Heart right ventricle (tissue), 16 donors: ENCODE measurements around the gene ELMO1. TPM values are rescaled to one million over a fixed set of nuclear protein-coding genes. Genes with fewer than 3 reads are reported as not detected.
A peak's percentile ranks its signal among the peaks of the same experiment; 100 is the strongest.

Experiments used
- ATAC-seq, 8 donors: fragments of 200-7000 bp; cut with Tn5 transposase; one replicate each; pipeline ENCODE4 v1.9.1; 2020; ENCODE audit warnings: mild to moderate bottlenecking in 8 of 8, moderate library complexity in 8 of 8, moderate number of reproducible peaks in 1 of 8
- DNase-seq, 2 donors: peaks; one replicate each; pipeline ENCODE4 v3.0.0-alpha.2; 2020
- H3K27ac ChIP-seq, 10 donors: fragments of 200-600 bp; sonication (generic) in 2 of 10; one replicate each; pipeline versions ENCODE4 v1.5.0 to v1.8.0; 2020 to 2022; ENCODE audit warnings: mild to moderate bottlenecking in 3 of 10
- H3K27me3 ChIP-seq, 7 donors: fragments of 200-600 bp; one replicate each; pipeline ENCODE4 v1.8.0; 2021 to 2022; ENCODE audit warnings: mild to moderate bottlenecking in 2 of 7
- H3K36me3 ChIP-seq, 9 donors: fragments of 200-600 bp; sonication (generic) in 1 of 9; one replicate each; pipeline versions ENCODE4 v1.5.0 to v1.8.0; 2020 to 2022; ENCODE audit warnings: mild to moderate bottlenecking in 2 of 9
- H3K4me1 ChIP-seq, 9 donors: fragments of 200-600 bp; sonication (generic) in 1 of 9; one replicate each; pipeline versions ENCODE4 v1.5.0 to v1.8.0; 2020 to 2022; ENCODE audit warnings: mild to moderate bottlenecking in 4 of 9
- H3K4me3 ChIP-seq, 10 donors: fragments of 200-600 bp; sonication (generic) in 2 of 10; one replicate each; pipeline versions ENCODE4 v1.5.0 to v1.8.0; 2020 to 2022; ENCODE audit warnings: mild to moderate bottlenecking in 7 of 10, moderate library complexity in 2 of 10
- H3K9me3 ChIP-seq, 11 donors: fragments of 200-600 bp in 10 of 11; sonication (generic) in 2 of 11; one replicate each; pipeline versions ENCODE4 v1.5.0 to v1.8.0; 2013 to 2022; ENCODE audit warnings: mild to moderate bottlenecking in 2 of 11, control low read depth in 1 of 11, moderate library complexity in 1 of 11
- WGBS, 2 donors: extraction: QIAGEN DNeasy Blood & Tissue Kit; methylation state at CpG; one replicate each; pipeline ENCODE4 v1.1.7; 2013; ENCODE audit warnings: inconsistent platforms in 1 of 2; 5-methylcytosine and 5-hydroxymethylcytosine counted together
- intact Hi-C, 10 donors: fragments of 100-400 bp; cut with DNase I; formaldehyde crosslinking; loops; one replicate each; pipeline versions ENCODE4 v1.11.1 to v1.14.2; 2022
- polyA plus RNA-seq, 2 donors: library from polyadenylated mRNA; stranded (reverse); fragments of 200-250 nt; gene quantifications; one replicate each; pipeline ENCODE4 v1.2.3, GENCODE V29; 2013
- total RNA-seq, 10 donors: library from RNA; stranded (reverse); fragmentation: NEBNext Ultra II Directional in 3 of 10; extraction: Animal tissue kit (Norgen Biotek cat#: 25700) in 3 of 10; gene quantifications; one replicate each; pipeline versions ENCODE4 v1.2.1 to v1.2.4, GENCODE V29; 2021 to 2023
- TF ChIP-seq, protein P1 (sequence below), 9 donors: fragments of 200-600 bp; sonication (generic) in 2 of 9; IDR thresholded peaks; one replicate each; pipeline versions ENCODE4 v1.5.0 to v1.8.0; 2021 to 2022; ENCODE audit warnings: antibody characterized with exemption in 9 of 9, mild to moderate bottlenecking in 5 of 9, moderate library complexity in 1 of 9
- donor health status: Arrhythmogenic right ventricular cardiomyopathy.
- donor health status: ischemic (EF 13 %, LVEDD 7.1; RV severe dilation, severe dysfunction).
- donor health status: healthy with polysubstance abuse.
- donor health status: DM: no; HTN: yes; CAD: no.
- donor health status: DM: no; HTN: no; CAD: no.
- donor health status: ischemic (EF 25% LVEDD 6.9; RV normal size, moderate dysfunction).
- donor health status: ischemic (EF 25% LVEDD 5.7; RV mildly dilated, moderate dysfunction).
- donor health status: healthy.
- donor health status: DM: yes; HTN: yes; CAD: no.
- donor health status: Ischemic cardiomyopathy.
- donor health status: ischemic (EF 35%, LVEDD 5.7; RV mildly dilated, moderate dysfunction).
- donor health status: nonischemic (EF 11% LVEDD 7.7; RV severe dilation, severe dysfunction).
- donor health status: DM: yes; HTN: yes; CAD: no.
- donor health status: PGD.
- donor health status: ischemic (EF 29% LVEDD 5.4; RV normal size, mild dysfunction).
- donor health status: nonischemic (EF 23%, LVEDD 6.1; RV moderate dilation, normal function).

The ELMO1 gene
- total and polyA plus RNA-seq, 12 donors: 8.5 to 18.0 (median 13.9) TPM

DNA sequence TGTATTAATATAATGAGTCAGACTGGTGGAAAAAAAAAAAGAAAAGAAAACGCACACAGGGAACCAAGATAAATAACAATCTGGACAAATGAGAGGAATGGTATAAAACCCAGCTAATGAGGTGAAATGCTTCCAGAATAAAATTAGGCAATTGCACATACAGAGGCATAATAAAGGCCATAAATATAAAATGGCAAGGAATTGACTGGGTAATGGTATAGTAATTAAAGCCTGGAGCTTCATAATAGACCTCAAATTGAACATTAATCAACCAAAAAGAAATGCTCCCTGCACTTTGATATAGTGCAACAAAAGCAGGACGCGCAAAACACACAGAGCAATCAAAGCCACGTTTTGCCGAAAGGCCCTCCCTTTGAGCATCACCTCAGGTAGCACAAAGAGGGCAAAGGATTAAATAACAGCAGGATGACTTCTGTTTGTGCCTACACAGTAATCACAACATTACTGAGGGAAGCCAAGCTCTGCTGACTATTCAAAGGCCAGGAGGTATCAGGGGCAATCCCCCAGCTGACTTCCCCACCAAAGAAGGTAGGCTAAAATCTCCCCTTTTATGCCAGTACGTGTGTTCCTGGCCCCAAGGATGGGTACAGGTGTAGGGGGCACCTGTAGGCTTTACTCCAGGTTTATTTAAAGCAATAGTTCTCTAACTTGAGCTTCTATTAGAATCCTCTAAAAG lies 343.7 kb downstream of the ELMO1 start:
- Histone ChIP-seq H3K4me1 (peaks cover 2 to 26% (median 12%) of the 10 kb centered on the region in 9 donors), H3K36me3 (no peaks in the 10 kb centered on the region), H3K27ac (no peak overlapping the region), H3K4me3 (no peak overlapping the region), H3K27me3 (no peaks in the 10 kb centered on the region), H3K9me3 (no peaks in the 10 kb centered on the region)
- no peak for ATAC-seq
- WGBS, 2 donors: 69 to 70% methylated on average over 6 of the region's 6 CpGs
- TF ChIP-seq, protein P1, sequence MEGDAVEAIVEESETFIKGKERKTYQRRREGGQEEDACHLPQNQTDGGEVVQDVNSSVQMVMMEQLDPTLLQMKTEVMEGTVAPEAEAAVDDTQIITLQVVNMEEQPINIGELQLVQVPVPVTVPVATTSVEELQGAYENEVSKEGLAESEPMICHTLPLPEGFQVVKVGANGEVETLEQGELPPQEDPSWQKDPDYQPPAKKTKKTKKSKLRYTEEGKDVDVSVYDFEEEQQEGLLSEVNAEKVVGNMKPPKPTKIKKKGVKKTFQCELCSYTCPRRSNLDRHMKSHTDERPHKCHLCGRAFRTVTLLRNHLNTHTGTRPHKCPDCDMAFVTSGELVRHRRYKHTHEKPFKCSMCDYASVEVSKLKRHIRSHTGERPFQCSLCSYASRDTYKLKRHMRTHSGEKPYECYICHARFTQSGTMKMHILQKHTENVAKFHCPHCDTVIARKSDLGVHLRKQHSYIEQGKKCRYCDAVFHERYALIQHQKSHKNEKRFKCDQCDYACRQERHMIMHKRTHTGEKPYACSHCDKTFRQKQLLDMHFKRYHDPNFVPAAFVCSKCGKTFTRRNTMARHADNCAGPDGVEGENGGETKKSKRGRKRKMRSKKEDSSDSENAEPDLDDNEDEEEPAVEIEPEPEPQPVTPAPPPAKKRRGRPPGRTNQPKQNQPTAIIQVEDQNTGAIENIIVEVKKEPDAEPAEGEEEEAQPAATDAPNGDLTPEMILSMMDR (IDR thresholded peaks at IDR 0.05): no peak
- intact Hi-C loops: no loop called here
- DNase-seq: no peak

DNA sequence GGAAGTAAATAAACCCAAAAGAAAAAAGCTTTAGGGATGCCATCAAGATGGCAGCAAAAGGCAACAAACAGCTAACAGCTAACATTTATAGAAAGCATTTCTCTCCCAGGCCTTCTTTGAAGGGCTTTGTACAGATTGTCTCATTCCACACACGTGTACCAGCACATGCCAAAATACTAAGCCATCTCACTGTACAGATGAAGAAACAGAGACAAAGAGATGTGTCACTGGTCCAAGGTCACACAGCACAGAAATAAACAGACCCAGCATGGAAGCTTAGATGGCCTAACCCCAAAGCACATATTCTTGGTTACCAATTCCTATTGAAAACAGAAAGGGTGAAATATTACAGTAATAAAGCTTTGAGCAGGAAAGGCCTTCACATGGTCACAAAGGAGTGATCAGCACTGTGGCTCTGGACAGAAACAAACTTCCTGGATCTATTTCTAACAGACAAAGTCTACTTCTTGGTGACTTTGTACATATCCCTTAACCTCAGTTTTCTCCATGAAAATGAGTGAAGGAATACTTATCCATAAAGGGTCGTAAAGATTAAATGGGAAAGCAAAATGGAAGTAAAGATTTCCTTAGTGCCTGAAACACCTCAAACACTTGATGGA lies 346.0 kb downstream of the ELMO1 start:
- Histone ChIP-seq H3K36me3 (no peaks in the 10 kb centered on the region), H3K4me1 (peaks cover 2 to 19% (median 12%) of the 10 kb centered on the region in 9 donors), H3K4me3 (no peak overlapping the region), H3K27me3 (no peaks in the 10 kb centered on the region), H3K27ac (no peak overlapping the region), H3K9me3 (no peaks in the 10 kb centered on the region)
- TF ChIP-seq, protein P1 (IDR thresholded peaks at IDR 0.05): no peak
- intact Hi-C loops: no loop called here
- DNase-seq (no peak), ATAC-seq (no peak)
- WGBS, 2 donors: 92 to 94% methylated on average over 2 of the region's 2 CpGs

DNA sequence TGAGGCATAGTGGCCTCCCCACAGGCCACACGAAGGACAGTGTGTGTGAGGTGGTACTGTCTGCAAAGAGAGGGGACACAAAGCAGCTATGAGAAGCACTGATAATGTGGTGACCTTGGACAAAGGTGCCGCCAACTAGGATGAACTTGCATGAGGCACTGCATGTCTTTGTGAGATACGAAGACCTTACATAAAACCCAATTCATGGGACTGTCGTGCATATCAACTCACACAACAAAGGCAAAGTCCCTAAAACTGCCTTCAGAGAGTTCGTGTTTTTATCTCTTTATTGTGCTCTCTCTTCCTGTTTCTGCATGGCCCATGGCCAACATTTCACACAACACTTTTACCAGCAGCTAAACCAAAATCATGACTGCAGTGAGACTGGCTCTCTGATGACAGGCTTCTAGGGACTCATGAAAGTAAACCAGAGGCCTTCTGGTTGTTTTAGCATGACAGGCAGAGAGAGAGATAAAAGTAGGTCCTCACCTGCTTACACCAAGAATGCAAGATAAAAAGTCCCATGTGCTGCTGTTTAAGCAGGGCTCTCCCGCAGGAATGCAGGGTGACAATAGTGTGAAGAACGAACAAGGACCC lies 347.8 kb downstream of the ELMO1 start:
- Histone ChIP-seq H3K27me3 (no peaks in the 10 kb centered on the region), H3K27ac (no peak overlapping the region), H3K4me3 (no peak overlapping the region), H3K36me3 (peaks cover 0 to 11% (median 0%) of the 10 kb centered on the region in 9 donors), H3K9me3 (no peaks in the 10 kb centered on the region), H3K4me1 (peaks cover 2 to 19% (median 12%) of the 10 kb centered on the region in 9 donors)
- intact Hi-C loops: no loop called here
- DNase-seq (peak in 1 of 2 donors; percentile 12), ATAC-seq (peak in 4 of 8 donors; percentile 14 to 61 (median 23))
- TF ChIP-seq, protein P1 (IDR thresholded peaks at IDR 0.05): no peak
- 37 to 48% methylated on average over 7 of the region's 7 CpGs for WGBS, 2 donors

DNA sequence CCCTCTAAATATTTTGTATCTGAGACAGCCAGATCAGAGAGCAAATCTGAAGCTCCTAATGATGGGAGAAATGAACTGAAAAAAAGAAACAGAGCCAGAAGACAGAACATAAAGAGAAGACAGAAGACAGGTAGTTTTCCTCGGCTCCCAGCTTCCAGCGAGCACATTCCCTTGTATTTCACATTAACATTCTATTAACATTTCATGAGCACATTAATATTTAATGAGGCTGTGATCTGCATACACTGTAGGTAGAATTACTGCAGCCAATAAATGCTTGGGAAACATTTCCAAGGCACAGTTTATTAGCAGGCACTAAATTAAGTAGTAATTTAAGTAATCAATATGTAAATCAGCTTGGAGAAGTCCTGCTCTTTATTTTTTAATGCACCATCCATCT lies 349.9 kb downstream of the ELMO1 start:
- DNase-seq (no peak), ATAC-seq (no peak)
- Histone ChIP-seq H3K36me3 (peaks cover 0 to 29% (median 0%) of the 10 kb centered on the region in 9 donors), H3K9me3 (no peaks in the 10 kb centered on the region), H3K27ac (no peak overlapping the region), H3K4me1 (peaks cover 2 to 19% (median 12%) of the 10 kb centered on the region in 9 donors), H3K27me3 (no peaks in the 10 kb centered on the region), H3K4me3 (no peak overlapping the region)
- 91 to 95% methylated on average over 2 of the region's 2 CpGs for WGBS, 2 donors
- intact Hi-C loops: no loop called here
- TF ChIP-seq, protein P1 (IDR thresholded peaks at IDR 0.05): no peak
